Measurements from ENCODE around the gene ZNF474.

Gene ZNF474

DNA sequence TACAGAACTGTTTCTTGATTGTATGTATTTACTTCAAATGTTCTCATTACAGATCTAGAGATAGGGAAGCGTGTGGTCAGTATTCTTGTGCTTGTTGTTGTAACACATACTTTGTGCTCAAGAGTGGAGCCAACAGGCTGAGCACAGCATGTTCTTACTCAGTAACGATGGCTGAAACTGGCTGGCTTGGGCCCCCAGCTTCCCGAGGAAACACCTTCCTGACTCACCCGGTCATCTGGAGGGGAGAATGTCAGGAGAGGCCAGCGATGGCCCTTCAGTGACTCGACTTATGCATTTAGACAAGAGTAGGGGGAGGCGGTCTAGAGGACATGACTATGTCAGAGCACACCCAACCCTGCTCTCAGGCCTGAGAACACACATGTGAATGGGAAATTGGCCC is 25.6 kb downstream of the ZNF474 start:
- DNase-seq, result no peak

DNA sequence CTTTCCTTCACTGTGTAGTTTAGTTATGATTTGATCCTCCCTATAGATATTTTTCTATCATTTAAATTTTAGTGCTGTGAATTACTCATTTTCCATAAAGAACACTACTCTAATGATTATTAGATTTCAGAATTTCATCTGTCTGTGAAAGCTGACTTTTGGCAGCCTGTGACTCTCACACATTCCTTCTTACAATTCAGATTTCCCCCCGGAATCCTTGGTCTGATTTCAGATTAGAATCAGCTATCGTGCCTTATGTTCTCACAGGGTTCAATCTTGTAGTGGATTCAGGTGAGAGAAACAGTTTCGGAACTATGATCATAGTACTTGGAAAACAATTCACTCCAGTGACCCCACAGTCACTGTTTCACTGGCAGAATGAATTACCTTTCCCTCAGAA is 26.2 kb downstream of the ZNF474 start:
- DNase-seq, result no peak

- DNase-seq, result no peak
These were observed 27.5 kb downstream of the ZNF474 start for GRCh38 chr5:122156724-122157325.

DNA sequence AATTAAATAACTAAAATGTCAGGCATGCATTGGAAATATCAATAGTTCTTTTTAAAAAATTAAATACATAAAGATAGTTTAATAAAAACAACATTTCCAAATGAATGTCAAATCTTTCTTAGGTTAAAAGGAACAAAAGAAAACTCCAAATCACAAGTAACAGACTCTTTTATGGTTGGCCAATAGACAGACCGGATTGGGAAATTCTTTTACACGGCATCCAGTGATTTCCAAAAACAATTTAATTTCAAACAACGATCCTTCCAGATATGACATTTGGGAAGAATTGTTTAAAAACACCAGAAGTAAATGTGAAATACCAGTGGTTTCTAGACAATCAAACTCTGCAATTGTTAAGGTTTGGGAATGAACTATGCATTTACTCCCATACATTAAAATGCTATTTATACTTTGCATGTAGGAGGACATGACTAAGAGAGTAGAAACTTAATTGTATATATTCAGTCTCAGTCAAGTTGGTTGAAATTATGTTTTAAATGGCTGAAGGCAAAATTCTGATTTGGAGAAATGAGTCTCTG is 32.8 kb downstream of the ZNF474 start:
- DNase-seq, result no peak

DNA sequence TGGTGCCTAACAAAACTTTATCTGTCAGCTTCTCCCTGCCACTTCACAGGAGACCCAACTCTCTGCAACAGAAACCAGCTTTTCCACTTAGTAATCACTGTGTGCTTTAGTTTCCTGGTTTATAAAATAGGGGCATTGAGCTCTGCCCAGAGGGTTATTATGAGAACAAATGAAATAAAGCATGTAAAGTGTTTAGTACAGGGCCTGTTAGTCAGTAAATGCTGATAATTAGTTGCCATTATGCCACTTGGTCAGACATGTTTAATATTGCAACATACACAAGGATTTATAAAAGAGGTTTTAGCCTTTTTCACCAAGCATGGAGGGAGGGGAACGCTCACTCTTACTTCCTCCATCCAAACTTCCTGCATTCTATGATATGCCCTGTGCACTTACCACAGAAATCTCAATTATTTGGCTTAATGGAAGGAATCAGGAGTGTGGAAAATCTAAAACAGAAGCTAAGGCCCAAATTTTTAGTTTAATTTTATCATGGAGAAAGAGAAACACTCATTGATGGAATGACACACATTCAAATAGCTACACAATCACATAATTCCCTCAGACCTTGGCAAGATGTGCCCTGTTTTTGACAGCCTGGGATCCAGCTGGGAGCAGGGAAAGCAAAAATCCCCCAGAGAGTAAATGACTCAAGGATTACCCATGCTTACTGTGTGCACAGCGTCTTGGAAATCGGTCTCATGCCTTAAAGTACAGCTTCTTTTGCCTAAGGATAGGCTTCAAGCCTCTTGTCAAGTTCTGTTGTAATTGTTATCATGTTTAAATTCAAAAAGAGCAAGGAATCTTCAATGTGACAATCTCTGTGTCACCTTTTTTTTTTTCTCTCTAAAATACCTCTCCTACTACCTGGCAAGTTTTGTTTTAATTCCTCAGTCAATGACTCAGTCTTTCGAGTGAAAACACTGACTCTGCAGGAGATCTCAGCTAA is 34.0 kb downstream of the ZNF474 start:
- DNase-seq, result no peak

- DNase-seq, result no peak
These were observed 34.7 kb downstream of the ZNF474 start for GRCh38 chr5:122164070-122164435.

DNA sequence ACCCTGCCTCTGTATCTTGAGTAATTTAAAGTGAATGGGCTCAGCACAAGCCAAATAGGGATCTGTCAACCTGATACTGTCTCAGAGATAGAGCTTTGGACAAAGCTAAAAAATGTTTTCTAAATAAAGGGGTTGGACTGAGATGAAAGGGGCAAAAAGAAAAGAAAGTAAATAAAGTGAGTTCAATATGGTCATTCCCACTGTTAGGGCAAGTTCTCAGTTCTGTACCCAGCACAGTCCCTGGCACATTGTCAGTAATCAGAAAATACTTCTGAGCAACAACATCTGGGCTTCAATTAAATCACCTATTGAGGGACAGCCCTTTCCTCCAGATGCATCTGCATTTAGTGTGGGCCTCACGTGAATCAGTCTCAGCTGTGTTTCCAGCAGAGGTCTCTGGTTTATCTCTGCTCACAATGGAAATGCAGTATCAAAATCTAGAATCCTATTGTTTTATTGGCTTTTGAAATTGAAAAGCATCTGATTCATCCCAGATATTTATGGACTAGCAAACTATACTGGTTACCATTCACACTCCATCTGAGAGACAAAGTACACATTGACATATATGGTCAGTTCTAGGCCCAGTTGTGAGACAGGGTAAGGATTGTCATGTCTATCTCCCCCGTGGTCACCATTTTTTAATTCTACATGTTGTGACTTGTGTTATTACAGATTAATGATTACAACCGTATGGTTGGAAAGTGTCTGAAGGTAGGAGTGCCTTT is 35.6 kb downstream of the ZNF474 start:
- DNase-seq, result no peak

GRCh38 chr5:122165559-122166078 is 36.3 kb downstream of the ZNF474 start:
- no peak for DNase-seq

DNA sequence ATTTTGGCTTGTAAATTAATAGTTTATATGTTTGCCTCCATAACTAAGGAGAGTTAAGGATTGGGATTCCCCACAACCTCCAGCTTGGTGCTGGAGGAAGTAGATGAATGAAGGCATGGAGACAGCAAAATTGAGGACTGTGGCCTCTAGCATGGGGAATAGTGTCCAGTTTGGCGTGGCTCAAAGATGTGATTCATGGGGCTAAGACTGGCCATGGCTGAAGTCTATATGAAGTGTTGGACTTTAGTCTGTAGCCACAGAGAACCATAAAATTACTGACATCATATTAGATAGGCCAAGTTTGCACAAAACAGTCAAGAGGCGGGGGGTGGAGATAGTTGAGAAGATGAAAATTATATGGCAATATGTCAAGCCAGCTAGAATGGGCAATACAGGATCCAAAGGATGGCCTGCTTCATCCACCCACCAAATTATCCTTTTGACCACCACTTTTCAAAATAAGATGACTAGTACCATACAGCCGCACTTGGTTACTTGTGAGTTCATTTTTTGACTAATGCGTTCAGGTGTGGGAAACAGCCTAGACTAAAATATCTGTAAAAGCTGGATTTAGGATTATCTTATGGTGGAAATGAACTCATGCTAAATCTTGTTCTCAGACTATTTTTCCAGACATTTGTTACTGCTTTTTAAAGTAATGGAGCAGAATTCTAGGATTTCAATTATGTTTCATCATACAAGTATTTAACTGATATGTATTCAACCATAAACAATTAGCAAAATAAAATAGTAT is 40.2 kb downstream of the ZNF474 start:
- DNase-seq, result no peak

- DNase-seq, result no peak
These were observed 41.3 kb downstream of the ZNF474 start for GRCh38 chr5:122170620-122171019.

GRCh38 chr5:122172207-122172606 is 42.9 kb downstream of the ZNF474 start:
- no peak for DNase-seq

- DNase-seq, result no peak
These were observed 44.4 kb downstream of the ZNF474 start for GRCh38 chr5:122173474-122174415.

DNA sequence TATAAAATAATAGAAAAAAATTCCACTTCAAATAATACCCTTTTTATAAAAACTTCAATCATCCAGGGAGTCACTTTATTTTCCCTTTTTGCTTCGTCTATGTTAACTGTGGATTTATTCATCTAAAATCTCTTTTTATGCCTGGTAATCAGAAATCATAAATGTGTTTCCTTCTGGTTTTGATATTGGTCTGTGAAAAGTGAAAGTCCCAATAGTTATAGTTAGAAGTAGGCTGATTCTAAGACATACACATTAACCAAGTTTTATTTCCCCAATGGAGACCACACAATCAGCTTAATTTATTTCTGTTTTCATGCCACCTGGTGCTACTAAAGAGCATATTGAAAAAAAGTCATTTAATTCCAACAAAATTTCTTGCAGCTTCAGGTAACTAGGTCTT is 45.7 kb downstream of the ZNF474 start:
- no peak for DNase-seq

DNA sequence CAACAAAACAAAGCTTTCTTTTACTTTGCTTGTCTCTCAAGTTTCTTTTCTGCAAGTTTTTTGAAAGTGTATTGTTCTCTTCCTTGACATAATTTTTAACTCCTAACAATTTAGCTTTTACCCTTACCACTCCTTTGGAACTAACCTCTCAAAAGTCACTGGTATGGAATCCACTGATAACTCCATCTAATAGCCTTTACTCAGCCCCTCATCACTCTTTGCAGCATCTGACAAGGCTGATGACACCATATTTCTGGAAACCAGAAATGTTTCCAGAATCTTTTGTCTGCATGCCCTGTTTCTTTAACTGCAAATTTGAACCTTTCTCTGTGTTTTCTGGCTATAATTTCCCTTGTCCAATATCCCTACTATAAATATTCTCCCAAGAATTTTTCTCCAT is 46.5 kb downstream of the ZNF474 start:
- DNase-seq, result no peak

DNA sequence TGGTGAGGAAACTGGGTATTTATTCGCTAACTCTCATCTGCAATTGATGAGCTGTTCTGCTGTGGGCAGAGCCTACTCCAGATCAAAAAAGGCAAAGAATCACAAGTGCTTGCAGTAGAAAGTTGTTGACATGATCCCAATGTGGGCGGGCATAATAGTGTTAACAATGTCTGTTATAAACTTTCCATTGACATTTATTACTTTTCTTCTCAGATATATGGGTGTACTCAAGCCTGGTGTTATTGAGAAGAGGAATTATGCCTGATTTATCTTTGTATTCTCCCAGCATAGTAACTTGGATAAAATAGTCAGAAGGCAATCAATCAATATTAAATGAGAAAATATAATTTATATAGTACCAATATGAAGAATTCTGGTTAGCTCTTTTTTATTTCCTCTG is 47.8 kb downstream of the ZNF474 start:
- DNase-seq, result no peak

DNA sequence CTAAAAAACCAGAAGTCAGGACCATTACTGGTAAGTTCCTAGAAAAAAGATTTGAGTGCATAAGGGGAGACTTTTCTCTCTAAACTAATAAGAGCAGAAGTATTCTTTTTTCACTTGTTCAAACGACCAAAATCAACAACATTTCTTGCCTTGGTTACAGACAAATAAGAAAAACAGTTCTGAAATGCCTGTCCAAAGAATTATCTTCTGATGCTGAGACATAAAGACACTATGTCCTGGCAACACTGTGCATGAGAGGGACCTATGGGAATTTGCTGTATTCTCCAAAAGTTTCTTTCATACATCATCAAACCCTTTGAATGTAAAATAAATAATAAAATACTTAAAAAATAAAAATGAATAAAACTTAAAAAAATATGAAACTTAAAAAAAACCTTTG is 50.4 kb downstream of the ZNF474 start:
- DNase-seq, result no peak

- DNase-seq, result no peak
These were observed 50.9 kb downstream of the ZNF474 start for GRCh38 chr5:122180146-122180712.

GRCh38 chr5:122180863-122181548 is 51.7 kb downstream of the ZNF474 start:
- DNase-seq, result no peak

GRCh38 chr5:122181863-122182262 is 52.5 kb downstream of the ZNF474 start:
- no peak for DNase-seq

DNA sequence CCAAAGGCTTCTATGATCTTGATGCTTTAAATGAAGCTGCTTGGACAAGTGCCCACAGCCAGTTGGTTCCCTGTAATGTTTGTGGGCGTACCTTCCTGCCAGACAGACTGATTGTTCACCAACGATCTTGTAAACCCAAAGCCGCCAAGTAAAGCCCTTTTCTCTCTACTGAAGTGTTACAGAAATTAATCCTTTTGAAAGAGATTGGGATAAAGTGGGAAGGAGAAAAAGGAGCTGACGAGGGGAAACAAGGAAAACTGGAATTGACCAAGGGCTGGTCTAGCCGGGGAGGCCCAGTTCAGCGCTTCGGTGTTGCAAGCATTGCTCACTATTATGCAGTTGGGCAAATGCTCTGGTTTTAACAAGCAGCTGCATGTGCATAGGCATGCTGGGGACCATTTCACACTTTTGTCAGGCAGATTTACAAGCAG is 53.2 kb downstream of the ZNF474 start:
- no peak for DNase-seq

Data from stimulated activated naive CD4-positive, alpha-beta T cell treated with Interleukin-2 at 50 U/mL for 16 hours (primary cell).